ENCODE measurements around the gene PPP3CA.
"Not testable (repeated sequence)": the region's sequence is repeated elsewhere in the genome, so short reads cannot be mapped to it uniquely, and the experiment has no call there.

DNA sequence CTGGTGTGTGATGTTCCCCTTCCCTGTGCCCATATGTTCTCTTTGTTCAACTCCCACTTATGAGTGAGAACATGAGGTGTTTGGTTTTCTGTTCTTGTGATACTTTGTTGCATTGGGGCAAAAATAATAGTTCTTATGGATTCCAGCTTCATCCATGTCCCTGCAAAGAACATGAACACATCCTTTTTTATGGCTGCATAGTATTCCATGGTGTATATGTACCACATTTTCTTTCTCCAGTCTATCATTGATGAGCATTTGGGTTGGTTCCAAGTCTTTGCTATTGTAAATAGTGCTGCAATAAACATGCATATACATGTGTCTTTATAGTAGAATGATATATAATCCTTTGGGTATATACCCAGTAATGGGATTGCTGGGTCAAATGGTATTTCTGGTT, 254.7 kb downstream of the PPP3CA start:
- TF ChIP-seq, protein P1, sequence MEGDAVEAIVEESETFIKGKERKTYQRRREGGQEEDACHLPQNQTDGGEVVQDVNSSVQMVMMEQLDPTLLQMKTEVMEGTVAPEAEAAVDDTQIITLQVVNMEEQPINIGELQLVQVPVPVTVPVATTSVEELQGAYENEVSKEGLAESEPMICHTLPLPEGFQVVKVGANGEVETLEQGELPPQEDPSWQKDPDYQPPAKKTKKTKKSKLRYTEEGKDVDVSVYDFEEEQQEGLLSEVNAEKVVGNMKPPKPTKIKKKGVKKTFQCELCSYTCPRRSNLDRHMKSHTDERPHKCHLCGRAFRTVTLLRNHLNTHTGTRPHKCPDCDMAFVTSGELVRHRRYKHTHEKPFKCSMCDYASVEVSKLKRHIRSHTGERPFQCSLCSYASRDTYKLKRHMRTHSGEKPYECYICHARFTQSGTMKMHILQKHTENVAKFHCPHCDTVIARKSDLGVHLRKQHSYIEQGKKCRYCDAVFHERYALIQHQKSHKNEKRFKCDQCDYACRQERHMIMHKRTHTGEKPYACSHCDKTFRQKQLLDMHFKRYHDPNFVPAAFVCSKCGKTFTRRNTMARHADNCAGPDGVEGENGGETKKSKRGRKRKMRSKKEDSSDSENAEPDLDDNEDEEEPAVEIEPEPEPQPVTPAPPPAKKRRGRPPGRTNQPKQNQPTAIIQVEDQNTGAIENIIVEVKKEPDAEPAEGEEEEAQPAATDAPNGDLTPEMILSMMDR (conservative IDR thresholded peaks at IDR 0.05 in 1 of 2, IDR thresholded peaks at IDR 0.05 in 1 of 2; ENCODE audit: low read depth in 1 of 2, low read length in 2 of 2): not testable (repeated sequence)
- not testable (repeated sequence) for TF ChIP-seq EZH2 (IDR thresholded peaks at IDR 0.05; ENCODE audit: low read length, missing control alignments)
